ENCODE measurements around the gene TPCN2.

- no peak for TF ChIP-seq GATA2 (IDR thresholded peaks at IDR 0.05; ENCODE audit: low read depth, low read length)
- no peak for TF ChIP-seq GATA3 (IDR thresholded peaks at IDR 0.05; ENCODE audit: low read depth, low read length)
These were observed 31.7 kb downstream of the TPCN2 start for GRCh38 chr11:69080257-69080995.

All from SH-SY5Y (cell line).